Mesodermal cell (in vitro differentiated cells): ENCODE results near the gene UBE2H.

Experiments
- H3K27ac ChIP-seq: 2 replicates; pipeline ENCODE4 v1.7.0; 2013; ENCODE audit warnings: mild to moderate bottlenecking, low read depth, low read length, moderate library complexity; ENCODE audit not compliant: severe bottlenecking
- H3K36me3 ChIP-seq: 2 replicates; pipeline ENCODE4 v1.7.1; 2013; ENCODE audit warnings: mild to moderate bottlenecking, low read length, moderate library complexity; ENCODE audit not compliant: control insufficient read depth, insufficient read depth
- H3K4me1 ChIP-seq: one replicate; pipeline ENCODE4 v1.7.1; 2013; ENCODE audit warnings: mild to moderate bottlenecking, low read length; ENCODE audit not compliant: insufficient read depth, control insufficient read depth, poor library complexity, severe bottlenecking
- H3K4me3 ChIP-seq: 2 replicates; pipeline ENCODE4 v1.7.0; 2013; ENCODE audit warnings: low read length, control low read depth, mild to moderate bottlenecking; ENCODE audit not compliant: insufficient read depth, poor library complexity, severe bottlenecking; ENCODE audit errors: extremely low read depth
- H3K9me3 ChIP-seq: 2 replicates; pipeline ENCODE4 v1.7.1; 2013; ENCODE audit warnings: mild to moderate bottlenecking, low read length, moderate library complexity; ENCODE audit not compliant: control insufficient read depth
- WGBS, 2 experiments: methylation state at CpG; one replicate each; pipeline ENCODE4 v1.1.5; 2013; ENCODE audit warnings: missing lambda C conversion rate in 2 of 2; ENCODE audit not compliant: insufficient coverage in 2 of 2; 5-methylcytosine and 5-hydroxymethylcytosine counted together

UBE2H gene

DNA sequence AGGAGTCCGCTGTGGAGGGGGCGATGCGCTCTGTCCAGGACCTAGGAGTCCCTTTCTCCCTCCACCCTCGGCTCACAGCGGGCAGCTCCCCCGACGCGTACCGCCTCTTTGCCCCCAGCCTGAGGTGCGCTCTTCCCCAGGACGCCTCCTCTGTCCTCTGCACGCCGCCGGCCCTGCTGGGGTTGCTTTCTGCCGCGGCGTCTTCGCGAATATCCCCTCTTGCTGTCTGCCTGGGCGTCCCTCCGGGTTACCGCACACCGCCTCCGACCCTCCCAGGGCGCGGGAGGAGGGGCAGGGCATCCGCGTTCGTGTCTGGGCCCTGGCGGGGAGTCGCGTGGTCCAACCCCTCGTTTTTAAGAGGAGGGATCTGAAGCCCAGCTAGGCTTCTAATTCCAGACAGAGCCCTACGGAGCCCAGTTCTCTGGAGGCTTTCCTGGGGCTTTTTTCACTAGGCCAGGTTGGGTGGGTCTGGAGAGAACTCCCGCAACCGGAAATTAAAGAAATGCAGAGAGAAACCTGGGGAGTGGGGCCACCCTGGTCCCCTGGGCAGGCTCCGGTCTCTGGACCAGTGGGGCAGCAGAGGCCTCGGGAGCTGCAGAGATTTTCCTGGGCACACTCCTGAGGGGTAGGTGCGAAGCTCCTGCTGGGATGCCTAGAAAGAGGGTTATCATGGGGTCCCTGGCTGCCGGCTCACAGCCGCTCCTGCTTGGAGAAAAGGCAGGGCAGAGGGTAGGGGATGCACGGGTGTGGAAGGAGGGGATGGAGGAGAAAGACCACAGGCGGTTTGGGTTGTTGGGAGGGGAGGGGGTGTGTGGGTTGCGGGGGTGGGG lies 166.9 kb downstream of the UBE2H start:
- no peaks in the 10 kb centered on the region for H3K36me3 ChIP-seq
- 1 to 2% methylated on average over 33 to 38 of the region's 44 CpGs for WGBS, 2 experiments
- no peaks in the 10 kb centered on the region for H3K9me3 ChIP-seq
- no peak overlapping the region for H3K4me3 ChIP-seq
- no peak overlapping the region for H3K27ac ChIP-seq
- peaks cover 18% of the 10 kb centered on the region for H3K4me1 ChIP-seq

DNA sequence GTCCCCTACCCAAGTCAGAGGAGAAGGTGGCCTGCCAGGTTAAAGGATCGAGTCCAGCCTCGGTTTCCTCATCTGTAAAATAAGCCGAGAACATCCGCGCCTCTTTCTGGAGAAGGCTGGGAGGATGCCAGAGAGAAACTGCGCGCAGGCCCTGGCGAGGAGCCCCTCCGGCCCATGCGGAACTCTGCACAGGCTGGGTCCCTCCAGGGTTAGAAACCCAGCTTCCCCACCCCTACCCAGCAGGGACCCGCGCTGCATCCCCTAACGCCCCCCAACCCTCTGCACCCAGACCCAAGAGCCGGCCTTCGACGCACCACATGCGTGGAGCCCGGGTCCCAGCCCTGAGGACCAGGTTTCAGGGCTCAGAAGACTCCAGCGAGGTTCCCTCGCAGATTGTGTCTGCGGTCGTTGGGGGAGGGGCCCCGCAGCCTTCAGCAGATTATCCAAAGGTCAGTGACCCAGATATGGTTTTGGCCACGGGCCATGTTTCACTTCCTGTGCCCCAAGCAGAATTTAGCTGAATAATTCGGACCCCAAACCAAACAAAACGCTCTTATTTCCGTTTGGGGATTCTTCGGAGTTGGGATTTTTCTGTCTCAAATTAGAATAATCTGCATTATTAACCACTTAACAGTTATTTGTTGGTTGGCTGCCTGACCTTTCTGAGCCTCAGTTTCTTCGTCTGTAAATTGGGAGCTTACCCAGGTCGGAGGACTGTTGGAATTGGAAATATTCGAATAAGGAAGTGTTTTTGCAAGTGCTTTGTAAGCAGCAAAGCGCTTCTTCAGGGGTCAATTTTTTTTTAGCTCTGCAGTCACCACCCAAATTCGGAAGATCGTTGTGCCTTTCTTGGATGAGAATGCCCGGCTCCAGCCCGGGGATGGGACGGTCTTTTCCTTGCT lies 167.7 kb downstream of the UBE2H start:
- no peak overlapping the region for H3K4me3 ChIP-seq

GRCh38 chr7:129784437-129784782 lies 168.3 kb downstream of the UBE2H start:
- no peak overlapping the region for H3K27ac ChIP-seq
- WGBS, 2 experiments = 6 to 7% methylated on average over 18 to 19 of the region's 25 CpGs
- no peaks in the 10 kb centered on the region for H3K9me3 ChIP-seq
- H3K4me1 ChIP-seq = peaks cover 18% of the 10 kb centered on the region
- no peaks in the 10 kb centered on the region for H3K36me3 ChIP-seq
- H3K4me3 ChIP-seq = no peak overlapping the region

More for the DNA sequence above, 167.7 kb downstream of the UBE2H start:
- WGBS, 2 experiments = 1 to 4% methylated on average over 21 to 29 of the region's 37 CpGs
- no peak overlapping the region for H3K27ac ChIP-seq
- H3K36me3 ChIP-seq = no peaks in the 10 kb centered on the region
- peaks cover 18% of the 10 kb centered on the region for H3K4me1 ChIP-seq
- H3K9me3 ChIP-seq = no peaks in the 10 kb centered on the region

- no peaks in the 10 kb centered on the region for H3K9me3 ChIP-seq
- 10 to 16% methylated on average over 5 to 8 of the region's 10 CpGs for WGBS, 2 experiments
- H3K36me3 ChIP-seq = no peaks in the 10 kb centered on the region
- H3K4me1 ChIP-seq = peaks cover 18% of the 10 kb centered on the region
- H3K4me3 ChIP-seq = no peak overlapping the region
- no peak overlapping the region for H3K27ac ChIP-seq
Measured at GRCh38 chr7:129783584-129783919, 169.2 kb downstream of the UBE2H start.

GRCh38 chr7:129782818-129783583 lies 169.8 kb downstream of the UBE2H start:
- Histone ChIP-seq H3K27ac (no peak overlapping the region), H3K9me3 (no peaks in the 10 kb centered on the region), H3K4me1 (peaks cover 18% of the 10 kb centered on the region), H3K4me3 (no peak overlapping the region), H3K36me3 (no peaks in the 10 kb centered on the region)
- WGBS, 2 experiments = 6 to 7% methylated on average over 40 of the region's 42 CpGs

DNA sequence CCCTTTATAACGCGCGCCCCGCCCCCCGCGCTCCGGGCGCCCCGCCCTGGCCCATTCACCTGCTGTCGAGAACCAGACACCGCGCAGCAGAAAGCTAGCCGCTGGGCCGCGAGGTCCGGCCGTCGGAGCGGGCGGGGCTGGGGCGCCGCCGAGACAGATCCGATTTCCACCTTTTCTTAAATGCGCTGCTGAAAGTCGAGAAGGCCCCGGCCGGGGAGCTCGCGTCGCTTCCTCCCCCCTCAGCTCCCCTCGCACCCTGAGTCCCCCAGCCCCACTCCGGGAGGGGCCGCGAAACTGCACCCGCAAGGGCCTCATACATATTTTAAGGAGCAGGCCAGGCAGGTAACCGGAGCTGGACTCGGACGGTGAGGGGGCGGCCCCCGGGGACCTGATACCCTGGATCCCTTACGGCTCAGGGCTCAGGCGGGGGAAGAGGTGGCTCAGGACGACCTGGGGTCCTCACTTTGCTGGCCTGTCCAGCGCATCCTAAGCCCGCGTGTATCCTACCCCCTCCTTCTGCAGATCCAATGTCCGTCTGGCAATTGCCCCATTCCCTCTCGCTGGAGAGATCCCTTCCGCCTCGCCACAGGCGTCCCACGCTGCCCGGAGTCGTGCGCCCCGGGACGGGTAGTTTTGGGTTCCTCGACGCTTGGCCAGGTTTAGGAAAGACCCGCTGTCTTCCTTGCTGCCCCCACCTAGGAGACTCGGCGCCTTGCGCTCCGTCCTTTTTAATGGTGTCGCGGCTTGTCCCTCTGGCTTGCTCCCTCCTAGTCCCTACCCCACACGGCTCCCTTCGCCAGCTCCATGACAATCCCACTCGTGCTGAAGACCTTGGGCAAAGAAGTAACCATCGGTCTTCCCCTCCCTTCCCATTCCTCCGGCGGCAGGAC lies 170.6 kb downstream of the UBE2H start:
- WGBS, 2 experiments = 1% methylated on average over 62 to 69 of the region's 73 CpGs

DNA sequence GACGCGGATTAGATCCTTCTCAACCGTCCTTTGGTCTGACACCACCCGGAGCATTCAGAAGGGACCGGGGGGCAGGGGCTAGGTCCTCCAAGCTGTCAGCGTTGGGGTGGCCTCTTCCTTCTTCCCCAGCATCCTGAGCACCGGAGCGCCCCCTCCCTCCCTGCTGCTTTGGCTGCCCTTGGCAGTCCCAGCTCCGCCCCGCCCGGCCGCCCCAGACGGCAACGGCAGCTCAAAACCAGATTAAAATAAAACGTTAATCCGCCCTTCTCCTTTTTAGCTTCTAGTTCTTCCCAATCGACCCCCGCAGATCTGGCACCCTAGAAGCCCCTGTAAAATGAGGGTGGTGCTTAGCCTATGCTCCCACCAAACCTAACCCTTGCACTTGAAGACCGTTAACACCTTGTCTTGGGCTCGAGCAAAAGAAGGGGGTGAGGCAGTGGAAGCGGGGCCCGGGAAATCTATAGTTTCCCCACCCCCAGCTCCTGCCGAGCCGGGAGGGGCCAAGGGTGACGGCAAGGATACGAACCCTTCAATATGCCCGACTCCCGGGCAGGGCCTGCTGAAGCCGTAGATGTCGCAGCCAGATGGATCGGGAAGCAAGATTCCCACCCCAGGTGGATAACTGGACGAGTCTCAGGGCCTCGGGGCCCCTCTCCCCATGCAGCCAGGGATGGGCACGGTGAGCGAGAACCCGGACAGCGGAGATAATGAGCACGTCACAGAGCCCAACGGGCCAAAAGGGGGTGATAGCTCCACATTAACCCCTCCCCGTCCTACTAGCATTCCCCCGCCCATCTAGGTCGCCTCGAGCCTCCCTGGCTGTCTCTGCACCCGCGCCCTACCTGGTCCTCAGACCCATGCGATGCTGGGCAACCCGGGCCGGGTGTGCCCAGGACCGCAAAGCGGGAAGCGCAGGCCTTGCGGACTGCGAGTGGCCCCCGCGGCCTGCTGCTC lies 171.5 kb downstream of the UBE2H start:
- H3K36me3 ChIP-seq = no peaks in the 10 kb centered on the region
- H3K4me3 ChIP-seq = no peak overlapping the region
- WGBS, 2 experiments = 2% methylated on average over 24 to 38 of the region's 55 CpGs

More for the DNA sequence above, 170.6 kb downstream of the UBE2H start:
- no peaks in the 10 kb centered on the region for H3K36me3 ChIP-seq
- H3K27ac ChIP-seq = no peak overlapping the region
- peaks cover 18% of the 10 kb centered on the region for H3K4me1 ChIP-seq
- H3K9me3 ChIP-seq = no peaks in the 10 kb centered on the region
- H3K4me3 ChIP-seq = no peak overlapping the region

More for the DNA sequence above, 171.5 kb downstream of the UBE2H start:
- Histone ChIP-seq H3K27ac (no peak overlapping the region), H3K4me1 (peaks cover 18% of the 10 kb centered on the region), H3K9me3 (no peaks in the 10 kb centered on the region)
